GM23248 (cell line): ENCODE measurements around the gene UCK2. TPM values are rescaled to one million over a fixed set of nuclear protein-coding genes. Genes with fewer than 3 reads are reported as not detected.

Experiments
- DNase-seq: peaks from one replicate; pipeline ENCODE4 v3.0.0-alpha.2; 2015
- H2AFZ ChIP-seq: fragments of 200-600 bp; sonication (generic); 2 replicates; pipeline ENCODE4 v1.6.1; 2016; ENCODE audit warnings: antibody characterized with exemption
- H3F3A ChIP-seq: fragments of 200-600 bp; sonication (generic); 2 replicates; pipeline ENCODE4 v1.6.1; 2016; ENCODE audit warnings: mild to moderate bottlenecking, antibody characterized with exemption, mixed run types; ENCODE audit not compliant: insufficient read depth
- H3K27ac ChIP-seq: fragments of 200-600 bp; sonication (generic); 2 replicates; pipeline ENCODE4 v1.5.1; 2016; ENCODE audit warnings: mild to moderate bottlenecking
- H3K27me3 ChIP-seq: fragments of 200-600 bp; sonication (generic); replicated peaks from 2 replicates; pipeline ENCODE4 v1.6.1; 2016; ENCODE audit warnings: mild to moderate bottlenecking; ENCODE audit not compliant: insufficient read depth
- H3K36me3 ChIP-seq: fragments of 200-600 bp; sonication (generic); 2 replicates; pipeline ENCODE4 v1.6.1; 2016; ENCODE audit warnings: low read depth, mild to moderate bottlenecking
- H3K4me1 ChIP-seq: fragments of 200-600 bp; sonication (generic); 2 replicates; pipeline ENCODE4 v1.6.1; 2016; ENCODE audit warnings: mild to moderate bottlenecking; ENCODE audit not compliant: insufficient read depth
- H3K4me2 ChIP-seq: fragments of 200-600 bp; sonication (generic); one replicate; pipeline ENCODE4 v1.6.1; 2016; ENCODE audit warnings: mild to moderate bottlenecking; ENCODE audit not compliant: unreplicated experiment
- H3K4me3 ChIP-seq: fragments of 200-600 bp; sonication (generic); 2 replicates; pipeline ENCODE4 v1.5.1; 2016; ENCODE audit warnings: mild to moderate bottlenecking
- H3K79me2 ChIP-seq: fragments of 200-600 bp; sonication (generic); 2 replicates; pipeline ENCODE4 v1.6.1; 2016; ENCODE audit warnings: mild to moderate bottlenecking; ENCODE audit not compliant: insufficient read depth
- H3K9ac ChIP-seq: fragments of 200-600 bp; sonication (generic); 2 replicates; pipeline ENCODE4 v1.6.1; 2016; ENCODE audit warnings: mild to moderate bottlenecking
- H3K9me2 ChIP-seq: fragments of 200-600 bp; sonication (generic); 2 replicates; pipeline ENCODE4 v1.6.1; 2016; ENCODE audit warnings: mixed run types, mild to moderate bottlenecking, moderate library complexity; ENCODE audit not compliant: insufficient read depth
- H3K9me3 ChIP-seq: fragments of 200-600 bp; sonication (generic); one replicate; pipeline ENCODE4 v1.6.1; 2017; ENCODE audit warnings: low read depth
- H4K20me1 ChIP-seq: fragments of 200-600 bp; sonication (generic); 2 replicates; pipeline ENCODE4 v1.6.0; 2016; ENCODE audit not compliant: insufficient read depth
- EZH2 ChIP-seq: fragments of 200-600 bp; sonication (generic); IDR thresholded peaks from 2 replicates; pipeline ENCODE4 v1.6.1; 2018; ENCODE audit warnings: antibody characterized with exemption, mild to moderate bottlenecking; ENCODE audit not compliant: insufficient read depth, poor library complexity, severe bottlenecking
- EZH2phosphoT487 ChIP-seq: fragments of 200-600 bp; sonication (generic); IDR thresholded peaks from 2 replicates; pipeline ENCODE4 v1.6.1; 2018; ENCODE audit warnings: antibody characterized with exemption, moderate library complexity, mild to moderate bottlenecking, low read depth; ENCODE audit not compliant: insufficient read depth
- WGBS, 2 experiments: methylation state at CpG; one replicate each; pipeline ENCODE4 v1.1.6; 2015 to 2017; ENCODE audit warnings: low lambda C conversion rate in 2 of 2, low coverage in 1 of 2; ENCODE audit errors: missing lambda C conversion rate in 2 of 2; 5-methylcytosine and 5-hydroxymethylcytosine counted together
- in situ Hi-C: fragments of 300-500 bp; cut with MboI; formaldehyde crosslinking; loops from 2 replicates; pipeline ENCODE4 v1.15.0; 2020
- polyA plus RNA-seq: library from polyadenylated mRNA; unstranded; fragments of >200 nt; fragmentation: Nextera tagmentation; extraction: Ambion mirVana; gene quantifications from 2 replicates; pipeline ENCODE4 v1.2.1, GENCODE V29; 2016
- total RNA-seq: library from RNA; depleted of rRNA; stranded (reverse); fragments of >200 nt; shearing (Covaris generic); gene quantifications from 2 replicates; pipeline ENCODE4 v1.2.3, GENCODE V29; 2014

Gene UCK2
- total and polyA plus RNA-seq, 2 experiments from 2014 or later = 78.2 to 81.9 TPM

GRCh38 chr1:165898837-165899236 is 71.4 kb downstream of the UCK2 start:
- peaks cover 67% of the 10 kb centered on the region for H3F3A ChIP-seq

GRCh38 chr1:165899461-165899941 is 72.1 kb downstream of the UCK2 start:
- peak; percentile 58 for DNase-seq
- Histone ChIP-seq H3K79me2 (peaks cover 67% of the 10 kb centered on the region), H3K9ac (peak overlapping the region; percentile 73), H3K4me3 (0 out of 2 replicates have a peak overlapping the region, but pooled peaks have one; percentile 2), H3K36me3 (peaks cover 3% of the 10 kb centered on the region; the same call in 1 of the 2 replicates), H3K9me2 (no peaks in the 10 kb centered on the region), H2AFZ (no peak overlapping the region), H3K4me1 (peaks cover 84% of the 10 kb centered on the region), H3F3A (peaks cover 67% of the 10 kb centered on the region), H3K27me3 (no peaks in the 10 kb centered on the region), H4K20me1 (no peaks in the 10 kb centered on the region), H3K9me3 (no peaks in the 10 kb centered on the region), H3K4me2 (peak overlapping the region; percentile 61), H3K27ac (peak overlapping the region; percentile 99)
- in situ Hi-C loops = loop anchor here (10.0 kb wide), 1 partner anchor 135 kb away; the partner anchor contains the start of gene TMCO1
- TF ChIP-seq EZH2 (no peak), EZH2phosphoT487 (no peak)
- 72 to 74% methylated on average over 4 of the region's 4 CpGs for WGBS, 2 experiments

More at GRCh38 chr1:165898837-165899236, 71.4 kb downstream of the UCK2 start:
- H3K9me2 ChIP-seq = no peaks in the 10 kb centered on the region
- H3K9me3 ChIP-seq = no peaks in the 10 kb centered on the region
- H3K36me3 ChIP-seq = peaks cover 3% of the 10 kb centered on the region; the same call in 1 of the 2 replicates
- no peaks in the 10 kb centered on the region for H3K27me3 ChIP-seq
- no peak for TF ChIP-seq EZH2phosphoT487
- no peak for TF ChIP-seq EZH2
- no peak overlapping the region for H2AFZ ChIP-seq
- H3K4me2 ChIP-seq = peak overlapping the region; percentile 61
- WGBS, 2 experiments = 1 to 2% methylated on average over 3 of the region's 3 CpGs
- peak; percentile 98 for DNase-seq
- peaks cover 69% of the 10 kb centered on the region for H3K79me2 ChIP-seq
- H3K27ac ChIP-seq = peak overlapping the region; percentile 99
- in situ Hi-C loops = loop anchor here (10.0 kb wide), 1 partner anchor 134 kb away; the partner anchor contains the start of gene TMCO1
- H3K9ac ChIP-seq = peak overlapping the region; percentile 83
- H3K4me1 ChIP-seq = peaks cover 84% of the 10 kb centered on the region
- H3K4me3 ChIP-seq = peak overlapping the region; percentile 18; the same call in 1 of the 2 replicates
- no peaks in the 10 kb centered on the region for H4K20me1 ChIP-seq

GRCh38 chr1:165900576-165901380 is 73.4 kb downstream of the UCK2 start:
- H3K4me2 ChIP-seq = peak overlapping the region; percentile 38
- no peaks in the 10 kb centered on the region for H4K20me1 ChIP-seq
- H3K36me3 ChIP-seq = peaks cover 3% of the 10 kb centered on the region; the same call in 1 of the 2 replicates
- peaks cover 76% of the 10 kb centered on the region for H3K4me1 ChIP-seq
- DNase-seq = peak; percentile 42
- H3K79me2 ChIP-seq = peaks cover 73% of the 10 kb centered on the region
- TF ChIP-seq EZH2phosphoT487 (no peak), EZH2 (no peak)
- no peaks in the 10 kb centered on the region for H3K9me3 ChIP-seq
- H3K4me3 ChIP-seq = no peak overlapping the region
- H3K9ac ChIP-seq = peak overlapping the region; percentile 73
- 24 to 25% methylated on average over 22 of the region's 22 CpGs for WGBS, 2 experiments
- H3F3A ChIP-seq = peaks cover 55% of the 10 kb centered on the region
- H3K27me3 ChIP-seq = no peaks in the 10 kb centered on the region
- in situ Hi-C loops = loop anchor here (10.0 kb wide), 1 partner anchor 296 kb away; no protein-coding TSS in a partner anchor
- no peaks in the 10 kb centered on the region for H3K9me2 ChIP-seq
- 0 out of 2 replicates have a peak overlapping the region, but pooled peaks have one; percentile 8 for H2AFZ ChIP-seq
- peak overlapping the region; percentile 99 for H3K27ac ChIP-seq

- Histone ChIP-seq H3K4me2 (no peak overlapping the region), H3K79me2 (peaks cover 67% of the 10 kb centered on the region), H3K9ac (no peak overlapping the region), H3F3A (peaks cover 39% of the 10 kb centered on the region), H3K9me3 (no peaks in the 10 kb centered on the region), H2AFZ (no peak overlapping the region), H3K4me3 (no peak overlapping the region), H3K27ac (no peak overlapping the region), H3K27me3 (no peaks in the 10 kb centered on the region), H4K20me1 (no peaks in the 10 kb centered on the region), H3K4me1 (peaks cover 63% of the 10 kb centered on the region), H3K9me2 (no peaks in the 10 kb centered on the region), H3K36me3 (peaks cover 6% of the 10 kb centered on the region)
- no peak for DNase-seq
- WGBS, 2 experiments = 97 to 100% methylated on average over 4 of the region's 4 CpGs
- in situ Hi-C loops = loop anchor here (10.0 kb wide), 1 partner anchor 298 kb away; no protein-coding TSS in a partner anchor
- no peak for TF ChIP-seq EZH2phosphoT487
- no peak for TF ChIP-seq EZH2
These were observed 75.2 kb downstream of the UCK2 start for GRCh38 chr1:165902565-165902964.
